ENCODE data around the gene NPTN. TPM values are rescaled to one million over a fixed set of nuclear protein-coding genes. Genes with fewer than 3 reads are reported as not detected.

Gene NPTN
- total and polyA plus RNA-seq, 9 of the 15 experiments (the other 6 are each of a cell fraction or from before 2014, with no cell fraction given), result 9.6 to 48.5 (median 21.7) TPM

DNA sequence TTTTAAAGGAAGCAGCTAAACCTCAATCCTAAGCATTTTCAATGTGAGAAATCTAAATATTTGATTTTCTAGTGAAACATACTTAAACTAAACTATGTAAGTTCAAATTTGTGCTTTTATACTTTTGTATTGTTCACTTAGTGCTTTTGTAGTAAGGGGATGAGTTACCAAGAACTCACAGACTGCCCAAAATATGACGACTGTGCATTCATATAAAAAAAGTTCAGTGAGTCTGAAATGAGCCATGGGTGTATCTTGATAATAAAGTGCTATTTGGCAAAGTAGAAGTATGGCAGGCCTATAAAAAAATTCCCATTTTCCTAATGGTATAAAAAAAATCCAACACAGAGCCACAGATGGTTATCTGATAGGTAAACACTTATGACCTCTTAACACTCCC lies 66.2 kb downstream of the NPTN start (continued):
- TF ChIP-seq RREB1 (CRISPR knock-in tag; IDR thresholded peaks at IDR 0.05) (no peak), MNT (conservative IDR thresholded peaks at IDR 0.05) (no peak), C11orf30 (IDR thresholded peaks at IDR 0.05; ENCODE audit: low read depth) (0 out of 2 replicates have a peak, but pooled peaks have one; percentile 29), NEUROD1 (IDR thresholded peaks at IDR 0.05; ENCODE audit: borderline replicate concordance, low read depth, low read length, partially characterized antibody) (no peak), PKNOX1 (IDR thresholded peaks at IDR 0.05) (no peak), KDM2B (CRISPR knock-in tag; IDR thresholded peaks at IDR 0.05) (no peak), GABPB2 (CRISPR knock-in tag; conservative IDR thresholded peaks at IDR 0.05) (no peak), PHF21A (IDR thresholded peaks at IDR 0.05; ENCODE audit: borderline replicate concordance, low read depth) (no peak), ZNF76 (CRISPR knock-in tag; IDR thresholded peaks at IDR 0.05; ENCODE audit: borderline replicate concordance) (no peak), TFE3 (CRISPR knock-in tag; IDR thresholded peaks at IDR 0.05) (no peak), MLLT1 (IDR thresholded peaks at IDR 0.05) (no peak), SMARCC2 (IDR thresholded peaks at IDR 0.05; ENCODE audit: low read depth) (no peak)
- TF ChIP-seq, protein P1, sequence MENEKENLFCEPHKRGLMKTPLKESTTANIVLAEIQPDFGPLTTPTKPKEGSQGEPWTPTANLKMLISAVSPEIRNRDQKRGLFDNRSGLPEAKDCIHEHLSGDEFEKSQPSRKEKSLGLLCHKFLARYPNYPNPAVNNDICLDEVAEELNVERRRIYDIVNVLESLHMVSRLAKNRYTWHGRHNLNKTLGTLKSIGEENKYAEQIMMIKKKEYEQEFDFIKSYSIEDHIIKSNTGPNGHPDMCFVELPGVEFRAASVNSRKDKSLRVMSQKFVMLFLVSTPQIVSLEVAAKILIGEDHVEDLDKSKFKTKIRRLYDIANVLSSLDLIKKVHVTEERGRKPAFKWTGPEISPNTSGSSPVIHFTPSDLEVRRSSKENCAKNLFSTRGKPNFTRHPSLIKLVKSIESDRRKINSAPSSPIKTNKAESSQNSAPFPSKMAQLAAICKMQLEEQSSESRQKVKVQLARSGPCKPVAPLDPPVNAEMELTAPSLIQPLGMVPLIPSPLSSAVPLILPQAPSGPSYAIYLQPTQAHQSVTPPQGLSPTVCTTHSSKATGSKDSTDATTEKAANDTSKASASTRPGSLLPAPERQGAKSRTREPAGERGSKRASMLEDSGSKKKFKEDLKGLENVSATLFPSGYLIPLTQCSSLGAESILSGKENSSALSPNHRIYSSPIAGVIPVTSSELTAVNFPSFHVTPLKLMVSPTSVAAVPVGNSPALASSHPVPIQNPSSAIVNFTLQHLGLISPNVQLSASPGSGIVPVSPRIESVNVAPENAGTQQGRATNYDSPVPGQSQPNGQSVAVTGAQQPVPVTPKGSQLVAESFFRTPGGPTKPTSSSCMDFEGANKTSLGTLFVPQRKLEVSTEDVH (IDR thresholded peaks at IDR 0.05; ENCODE audit: low read depth, partially characterized antibody), result no peak
